NT2/D1 (cell line): ENCODE results near the gene TACC2.
A peak's percentile ranks its signal among the peaks of the same experiment; 100 is the strongest.

Source experiments
- DNase-seq: peaks from one replicate; pipeline ENCODE4 v3.0.0-alpha.2; 2011; ENCODE audit warnings: low read depth, low spot score
- H3K27me3 ChIP-seq: 2 replicates; pipeline ENCODE4 v1.6.0; 2011; ENCODE audit warnings: mild to moderate bottlenecking; ENCODE audit not compliant: insufficient read length, insufficient read depth
- H3K36me3 ChIP-seq: 2 replicates; pipeline ENCODE4 v1.6.1; 2011; ENCODE audit warnings: mild to moderate bottlenecking, low read length, mixed read lengths; ENCODE audit not compliant: insufficient read depth, insufficient read length
- H3K4me1 ChIP-seq: 2 replicates; pipeline ENCODE4 v1.5.1; 2011; ENCODE audit not compliant: insufficient read depth, insufficient read length
- H3K4me3 ChIP-seq: 2 replicates; pipeline ENCODE4 v1.5.1; 2011; ENCODE audit warnings: low read depth; ENCODE audit not compliant: insufficient read length
- H3K9ac ChIP-seq: 2 replicates; pipeline ENCODE4 v1.6.0; 2011; ENCODE audit warnings: low read depth; ENCODE audit not compliant: insufficient read length
- H3K9me3 ChIP-seq: 2 replicates; pipeline ENCODE4 v1.5.1; 2011; ENCODE audit warnings: mild to moderate bottlenecking, low read length; ENCODE audit not compliant: insufficient read depth
- SUZ12 ChIP-seq: IDR thresholded peaks from 2 replicates; pipeline ENCODE4 v1.6.1; 2011; ENCODE audit not compliant: insufficient read length, insufficient read depth; ENCODE audit errors: extremely low read depth
- YY1 ChIP-seq: IDR thresholded peaks from 2 replicates; pipeline ENCODE4 v1.6.1; 2011; ENCODE audit not compliant: insufficient read length, insufficient read depth
- ZNF274 ChIP-seq: IDR thresholded peaks from 2 replicates; pipeline ENCODE4 v1.6.1; 2011; ENCODE audit warnings: mild to moderate bottlenecking, low read depth, low read length

TACC2 gene

GRCh38 chr10:122045212-122045611 lies 56.2 kb downstream of the TACC2 start:
- no peak for DNase-seq
- Histone ChIP-seq H3K4me1 (no peaks in the 10 kb centered on the region), H3K9me3 (no peaks in the 10 kb centered on the region), H3K36me3 (no peaks in the 10 kb centered on the region), H3K9ac (no peak overlapping the region), H3K4me3 (no peak overlapping the region), H3K27me3 (no peaks in the 10 kb centered on the region)
- no peak for TF ChIP-seq YY1
- no peak for TF ChIP-seq ZNF274
- no peak for TF ChIP-seq SUZ12

- no peak for DNase-seq
- Histone ChIP-seq H3K36me3 (no peaks in the 10 kb centered on the region), H3K9me3 (no peaks in the 10 kb centered on the region), H3K4me3 (no peak overlapping the region), H3K27me3 (no peaks in the 10 kb centered on the region), H3K4me1 (peaks cover 2% of the 10 kb centered on the region), H3K9ac (no peak overlapping the region)
- TF ChIP-seq SUZ12 (no peak), ZNF274 (no peak), YY1 (no peak)
Observed at GRCh38 chr10:122047560-122047959, 58.6 kb downstream of the TACC2 start.

GRCh38 chr10:122049076-122049475 lies 60.1 kb downstream of the TACC2 start:
- H3K27me3 ChIP-seq = no peaks in the 10 kb centered on the region
- H3K9me3 ChIP-seq = no peaks in the 10 kb centered on the region
- H3K4me1 ChIP-seq = peaks cover 2% of the 10 kb centered on the region
- DNase-seq = no peak
- TF ChIP-seq SUZ12 (no peak), ZNF274 (no peak), YY1 (no peak)
- no peaks in the 10 kb centered on the region for H3K36me3 ChIP-seq
- H3K4me3 ChIP-seq = no peak overlapping the region
- no peak overlapping the region for H3K9ac ChIP-seq

DNA sequence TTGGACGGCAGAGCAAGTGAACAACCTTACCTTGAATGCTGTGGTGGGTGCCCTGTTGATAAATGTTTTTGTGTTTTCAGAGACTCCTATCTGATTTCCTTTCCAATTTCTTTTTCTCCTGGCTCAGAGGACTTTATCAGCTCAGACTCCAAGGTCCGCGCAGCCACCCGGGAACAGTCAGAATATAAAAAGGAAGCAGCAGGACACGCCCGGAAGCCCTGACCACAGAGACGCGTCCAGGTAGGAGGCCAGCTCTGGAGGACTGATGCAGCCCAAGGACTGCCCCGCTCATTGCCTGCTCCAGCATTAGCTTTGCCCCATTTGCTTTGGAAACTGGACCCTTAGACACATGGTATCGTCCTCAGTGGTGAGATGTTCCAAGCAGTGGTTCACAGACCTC lies 61.3 kb downstream of the TACC2 start:
- Histone ChIP-seq H3K27me3 (no peaks in the 10 kb centered on the region), H3K9ac (no peak overlapping the region), H3K4me1 (peaks cover 2% of the 10 kb centered on the region), H3K4me3 (no peak overlapping the region), H3K9me3 (no peaks in the 10 kb centered on the region), H3K36me3 (no peaks in the 10 kb centered on the region)
- DNase-seq = no peak
- TF ChIP-seq ZNF274 = no peak
- TF ChIP-seq YY1 = no peak
- no peak for TF ChIP-seq SUZ12

DNA sequence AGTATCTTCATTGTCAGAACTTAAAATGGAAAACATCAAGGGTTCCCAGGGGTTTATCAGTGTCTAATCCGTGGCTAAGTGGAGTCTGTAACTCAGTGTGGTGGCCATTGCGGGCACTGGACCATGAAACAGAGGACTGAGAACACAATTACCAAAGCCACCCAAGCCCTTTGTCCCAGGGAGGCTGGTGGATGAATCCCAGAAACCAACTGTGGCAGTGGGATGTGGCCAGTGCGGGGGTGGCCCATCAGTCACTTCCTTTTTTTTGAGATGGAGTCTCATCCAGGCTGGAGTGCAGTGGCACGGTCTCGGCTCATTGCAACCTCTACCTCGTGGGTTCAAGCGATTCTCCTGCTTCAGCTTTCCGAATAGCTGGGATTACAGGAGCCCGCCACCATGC lies 61.8 kb downstream of the TACC2 start:
- H3K9ac ChIP-seq = no peak overlapping the region

DNA sequence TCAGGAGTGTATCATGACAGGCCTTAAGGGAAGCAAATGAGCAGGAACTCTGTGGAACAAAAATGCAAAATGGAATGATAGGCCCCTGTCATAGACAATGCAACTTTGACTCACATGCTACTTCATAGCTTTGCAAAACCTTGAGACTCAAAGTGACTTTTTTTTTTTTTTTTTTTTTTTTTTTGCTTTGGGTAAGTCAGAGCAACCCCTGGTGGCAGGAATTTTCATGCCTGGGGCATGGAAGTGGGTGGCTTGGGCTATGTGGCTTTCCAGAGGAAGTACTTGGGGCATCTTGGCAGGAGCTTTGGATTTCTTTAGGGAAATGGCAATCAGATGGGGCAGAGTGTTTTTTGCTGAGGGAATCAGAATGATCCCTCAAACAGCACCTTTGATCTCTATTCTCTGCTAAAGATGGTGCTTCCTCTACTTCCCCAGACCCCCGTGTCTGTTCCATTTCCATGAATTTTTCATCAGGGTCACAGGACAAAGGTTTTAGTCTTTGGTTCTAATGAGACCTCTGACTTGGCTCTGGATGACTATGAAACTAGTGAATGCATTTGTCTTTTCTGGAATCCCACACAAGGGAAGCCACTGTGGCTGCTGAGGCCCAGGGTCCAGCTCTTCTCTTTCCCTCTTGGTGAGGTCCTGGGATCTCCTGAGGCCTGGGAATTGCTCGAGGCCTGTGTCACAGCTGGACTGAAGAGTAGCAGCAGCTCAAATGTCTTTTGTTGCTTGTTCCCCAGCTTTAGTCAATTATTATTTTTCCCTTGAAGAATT lies 62.8 kb downstream of the TACC2 start:
- Histone ChIP-seq H3K36me3 (no peaks in the 10 kb centered on the region), H3K9me3 (no peaks in the 10 kb centered on the region), H3K9ac (peak overlapping the region; percentile 9), H3K27me3 (no peaks in the 10 kb centered on the region), H3K4me1 (peaks cover 2% of the 10 kb centered on the region), H3K4me3 (no peak overlapping the region)
- no peak for TF ChIP-seq SUZ12
- no peak for TF ChIP-seq ZNF274
- TF ChIP-seq YY1 = no peak
- DNase-seq = peak; percentile 71

More for the DNA sequence above, 61.8 kb downstream of the TACC2 start:
- Histone ChIP-seq H3K9me3 (no peaks in the 10 kb centered on the region), H3K36me3 (no peaks in the 10 kb centered on the region), H3K27me3 (no peaks in the 10 kb centered on the region), H3K4me1 (peaks cover 2% of the 10 kb centered on the region), H3K4me3 (no peak overlapping the region)
- no peak for DNase-seq
- TF ChIP-seq YY1 (no peak), ZNF274 (no peak), SUZ12 (no peak)

DNA sequence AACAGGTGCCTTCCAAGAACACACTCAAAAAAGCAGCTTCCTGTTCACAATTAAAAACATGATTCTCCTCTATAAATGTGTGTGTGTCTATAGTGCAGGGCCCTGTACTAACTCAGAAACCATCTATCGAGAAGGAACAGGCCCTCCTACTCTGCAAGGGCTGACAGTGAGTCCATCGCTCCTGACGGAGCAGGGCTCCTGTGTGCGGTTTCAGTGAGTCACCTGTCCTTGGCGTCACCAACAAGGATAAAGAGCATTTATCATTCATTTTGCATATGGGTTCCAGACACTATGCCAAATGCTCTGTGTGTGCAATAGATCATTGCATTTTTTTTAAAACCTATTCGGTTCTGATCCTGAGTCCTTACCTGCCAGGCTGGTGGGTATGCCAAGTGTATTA lies 63.7 kb downstream of the TACC2 start:
- Histone ChIP-seq H3K27me3 (no peaks in the 10 kb centered on the region), H3K9me3 (no peaks in the 10 kb centered on the region), H3K4me1 (peaks cover 2% of the 10 kb centered on the region), H3K36me3 (no peaks in the 10 kb centered on the region), H3K4me3 (no peak overlapping the region), H3K9ac (no peak overlapping the region)
- no peak for DNase-seq
- no peak for TF ChIP-seq ZNF274
- no peak for TF ChIP-seq SUZ12
- TF ChIP-seq YY1 = no peak
